GM19455 (cell line): Measurements from ENCODE around the gene PRKAG2.
"Not testable (repeated sequence)": the region's sequence is repeated elsewhere in the genome, so short reads cannot be mapped to it uniquely, and the experiment has no call there.

ENCODE experiments used
- ATAC-seq: cut with Tn5 transposase; IDR thresholded peaks from one replicate; pipeline ENCODE4 v1.9.1; 2021; ENCODE audit not compliant: unreplicated experiment

The PRKAG2 gene

DNA sequence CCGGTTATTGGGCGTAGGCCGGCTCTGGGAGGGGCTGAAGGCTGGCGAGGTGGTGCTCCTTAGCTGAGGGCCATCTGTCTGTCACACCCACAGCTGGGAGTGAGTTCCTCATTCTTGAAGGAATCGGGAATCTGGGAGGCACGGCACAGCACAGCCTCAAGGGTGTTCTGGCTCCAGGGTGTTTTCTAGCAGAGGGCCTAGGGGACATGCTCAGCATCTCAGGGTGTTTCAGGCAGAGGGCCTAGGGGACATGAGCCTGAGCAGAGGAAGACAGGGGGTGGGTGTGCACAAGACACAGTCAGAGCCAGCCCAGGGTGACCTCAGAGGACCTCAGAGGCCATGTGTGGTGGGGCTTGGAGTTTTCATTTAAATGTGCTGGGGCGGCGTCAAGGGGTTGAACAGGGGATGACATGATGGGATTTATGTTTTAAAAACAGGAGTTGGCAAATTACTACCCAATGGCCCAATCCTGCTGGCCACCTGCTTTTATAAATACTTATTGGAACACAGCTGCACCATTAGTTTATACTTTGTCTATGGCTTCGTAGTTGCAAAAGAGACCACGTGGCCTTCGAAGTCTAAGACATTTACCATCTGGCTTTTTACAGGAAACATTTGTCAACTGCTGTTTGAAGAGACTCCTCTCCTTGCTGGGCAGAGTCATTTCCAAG is 121.6 kb downstream of the PRKAG2 start:
- no peak for ATAC-seq

DNA sequence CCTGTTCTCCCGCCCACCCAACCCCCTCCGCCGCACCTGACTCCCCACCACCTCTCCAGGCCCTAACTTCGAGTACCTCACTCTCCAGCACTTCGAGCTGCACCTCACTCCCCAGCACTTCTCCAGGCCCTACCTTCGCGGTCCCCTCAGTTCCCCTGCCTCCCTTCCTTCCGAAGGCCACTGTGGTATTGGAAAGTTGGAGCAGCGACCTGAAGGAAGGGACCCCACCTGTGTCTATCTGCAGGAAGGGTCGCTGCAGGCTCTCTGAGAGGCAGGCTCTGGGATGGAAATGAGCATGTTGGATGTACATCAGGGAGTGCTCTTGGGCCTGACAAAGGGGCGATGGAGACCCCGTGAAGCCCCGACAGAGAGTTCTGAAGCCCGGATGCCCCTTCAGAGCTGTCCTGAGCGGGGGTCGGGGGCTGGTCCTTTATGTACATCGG is 122.2 kb downstream of the PRKAG2 start:
- no peak for ATAC-seq

DNA sequence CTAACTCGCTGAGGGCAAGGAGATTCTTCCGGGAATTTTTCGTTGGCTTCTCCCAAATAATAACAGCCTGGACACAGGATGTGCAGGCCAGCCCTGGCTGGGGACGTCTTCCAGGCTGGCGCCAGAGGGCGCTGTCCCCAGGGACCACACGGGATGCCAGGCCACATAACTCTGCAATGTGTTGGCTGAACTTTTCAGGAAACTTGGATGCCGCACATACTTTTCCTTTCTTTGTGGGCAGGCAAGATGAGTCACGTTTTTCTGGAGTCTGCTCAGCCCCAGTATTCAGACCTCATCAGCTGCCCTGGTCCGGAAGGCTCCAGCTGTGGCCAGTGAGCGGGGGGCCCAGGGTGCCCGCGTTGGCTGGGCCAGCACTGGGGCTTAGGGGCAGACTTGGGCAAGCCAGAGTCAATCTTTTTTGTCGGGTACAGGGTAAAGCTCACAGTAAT is 122.7 kb downstream of the PRKAG2 start:
- ATAC-seq: no peak

DNA sequence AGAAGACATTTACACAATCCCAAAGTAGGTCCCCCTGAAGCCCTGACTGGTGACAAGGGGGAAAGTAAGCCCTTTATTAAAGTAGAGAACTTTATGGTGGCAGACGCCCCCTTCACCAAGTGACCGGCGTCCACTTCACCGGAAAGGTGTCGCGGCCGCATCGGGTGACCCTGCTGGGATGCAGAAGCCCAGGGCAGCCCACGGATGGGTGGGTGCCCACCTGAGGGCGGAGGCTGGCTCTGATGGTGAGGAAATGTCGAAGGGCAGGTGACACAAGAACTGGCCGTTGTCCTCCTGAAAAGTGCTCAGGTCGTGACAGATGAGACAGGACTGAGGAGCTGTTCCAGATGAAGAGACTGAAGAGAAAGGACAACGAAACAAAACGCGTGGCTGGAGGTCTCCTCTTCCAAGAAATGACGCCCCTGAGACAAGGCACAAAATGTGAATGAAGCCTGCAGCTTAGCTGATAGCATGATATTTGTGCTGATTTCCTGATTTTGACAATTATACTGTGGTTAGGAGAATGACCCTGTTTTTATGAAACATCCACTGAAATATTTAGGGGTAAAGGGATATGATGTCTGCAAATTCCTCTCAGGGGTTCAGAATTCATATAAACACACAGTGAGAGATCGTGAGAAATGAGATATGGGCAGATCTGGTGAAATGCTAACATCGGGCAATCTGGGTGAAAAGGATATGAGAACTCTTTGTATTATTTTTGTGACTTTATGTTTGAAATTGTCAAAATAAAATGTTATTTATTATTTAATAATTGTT is 123.9 kb downstream of the PRKAG2 start:
- no peak for ATAC-seq

DNA sequence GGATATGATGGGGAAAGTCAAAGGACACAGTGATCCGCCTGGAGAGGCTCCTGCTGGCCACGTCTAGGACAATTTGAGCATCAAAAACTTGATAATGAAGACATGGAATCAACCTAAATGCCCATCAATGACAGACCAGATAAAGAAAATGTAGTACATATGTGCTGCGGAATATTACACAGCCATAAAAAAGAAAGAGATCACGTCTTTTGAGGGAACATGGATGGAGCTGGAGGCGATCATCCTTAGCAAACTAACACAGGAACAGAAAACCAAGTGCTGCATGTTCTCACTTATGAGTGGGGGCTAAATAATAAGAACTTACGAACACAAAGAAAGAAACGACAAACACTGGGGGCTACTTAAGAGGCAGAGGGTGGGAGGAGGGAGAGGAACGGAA is 124.9 kb downstream of the PRKAG2 start:
- no peak for ATAC-seq

DNA sequence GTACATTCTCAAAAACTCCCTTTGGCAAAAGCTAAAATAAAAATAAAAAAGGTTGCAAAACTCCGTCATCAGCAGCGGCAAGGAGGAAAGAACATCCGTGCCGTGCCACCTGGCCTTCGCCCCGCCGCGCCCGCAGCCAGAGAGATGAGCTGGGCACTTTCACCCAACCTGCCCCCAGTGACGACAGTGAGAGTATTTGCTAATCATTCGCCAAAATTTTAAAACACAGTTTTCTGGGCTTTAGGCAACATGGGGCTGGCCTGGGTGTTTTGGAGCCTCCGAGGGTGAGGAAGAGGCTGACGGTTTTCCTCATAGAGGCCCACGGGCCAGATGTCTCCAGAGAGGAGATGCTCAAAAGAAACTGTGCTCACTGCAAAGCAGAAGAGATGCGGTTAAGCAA is 128.2 kb downstream of the PRKAG2 start:
- no peak for ATAC-seq

DNA sequence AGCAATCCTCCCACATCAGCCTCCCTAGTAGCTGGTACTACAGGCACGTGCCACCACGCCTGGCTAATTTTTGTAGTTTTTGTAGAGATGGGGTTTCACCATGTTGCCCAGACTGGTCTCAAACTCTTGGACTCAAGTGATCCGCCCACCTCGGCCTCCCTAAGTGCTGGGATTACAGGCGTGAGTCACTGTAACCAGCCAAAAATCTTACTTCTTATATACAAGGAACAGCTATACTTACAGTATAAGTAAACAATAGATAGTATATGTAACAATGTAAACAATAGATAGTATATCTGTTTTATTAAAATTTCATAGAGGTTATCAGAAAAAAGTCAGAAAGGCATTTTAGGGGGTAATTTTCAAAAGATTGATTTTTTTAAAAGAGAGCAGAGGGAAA is 128.9 kb downstream of the PRKAG2 start:
- not testable (repeated sequence) for ATAC-seq

DNA sequence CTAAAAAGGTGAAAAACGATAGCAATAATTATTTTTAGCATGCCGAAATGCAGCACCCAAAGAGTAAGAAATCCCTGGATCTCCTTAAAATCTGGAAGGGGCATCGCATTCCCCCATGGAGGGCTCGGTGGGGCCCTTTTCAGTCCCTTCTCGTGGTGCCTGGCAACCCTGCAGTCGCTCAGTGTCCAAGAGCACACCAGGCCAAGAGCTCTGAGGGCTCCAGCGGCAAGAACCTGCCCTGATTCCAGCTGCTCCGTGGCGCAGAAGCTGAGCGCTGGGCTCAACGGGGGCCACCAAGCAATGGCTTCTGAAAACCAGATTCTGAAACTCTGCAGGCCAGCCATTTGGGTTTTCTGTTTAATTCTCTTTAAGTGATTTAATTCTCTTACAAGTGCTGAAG is 131.2 kb downstream of the PRKAG2 start:
- no peak for ATAC-seq

DNA sequence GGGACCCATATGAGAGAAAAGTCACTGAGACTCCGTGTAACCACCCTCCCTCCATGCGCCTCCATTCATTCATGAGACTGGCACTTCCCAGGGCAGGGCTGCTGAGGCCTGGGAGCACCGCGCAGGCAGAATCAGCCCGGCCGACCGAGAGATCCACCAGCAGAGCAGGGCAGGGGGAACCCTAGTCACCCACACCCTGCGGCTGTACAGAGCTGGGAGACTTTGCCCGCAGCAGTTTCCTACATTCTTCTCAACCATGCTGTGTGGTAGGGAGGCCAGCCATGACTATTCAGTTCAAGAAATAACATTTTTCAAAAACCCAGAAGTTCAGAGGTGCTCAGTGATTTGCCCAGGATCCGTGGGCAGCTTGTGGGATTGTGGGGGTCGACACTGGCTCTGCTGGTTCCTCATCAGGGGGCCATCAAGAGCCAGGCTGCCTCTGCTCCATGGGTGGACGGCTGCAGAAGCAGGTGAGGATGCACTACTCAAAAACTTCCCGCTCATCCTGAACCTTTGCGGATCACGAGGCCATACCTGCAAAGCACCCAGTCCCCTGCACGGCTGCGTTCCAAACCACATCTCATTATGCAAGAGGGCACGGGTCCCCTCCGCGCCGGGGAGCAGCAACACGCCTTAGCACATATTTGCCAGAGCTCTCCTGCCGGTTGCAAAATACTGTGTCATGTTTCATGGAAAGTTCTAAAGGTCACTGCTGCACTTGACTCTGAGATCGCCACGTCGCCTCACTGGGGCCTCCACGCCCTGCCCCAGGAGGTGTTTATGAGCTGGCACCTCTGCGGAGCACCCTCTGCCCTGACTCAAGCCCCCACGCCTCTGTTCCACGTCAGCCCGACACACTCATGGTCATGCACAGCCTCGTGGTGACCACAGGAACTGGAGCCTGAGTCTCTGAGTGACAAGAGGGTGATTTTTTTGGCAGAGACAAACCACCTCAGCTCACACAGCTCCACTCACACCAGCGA is 132.0 kb downstream of the PRKAG2 start:
- ATAC-seq: no peak

DNA sequence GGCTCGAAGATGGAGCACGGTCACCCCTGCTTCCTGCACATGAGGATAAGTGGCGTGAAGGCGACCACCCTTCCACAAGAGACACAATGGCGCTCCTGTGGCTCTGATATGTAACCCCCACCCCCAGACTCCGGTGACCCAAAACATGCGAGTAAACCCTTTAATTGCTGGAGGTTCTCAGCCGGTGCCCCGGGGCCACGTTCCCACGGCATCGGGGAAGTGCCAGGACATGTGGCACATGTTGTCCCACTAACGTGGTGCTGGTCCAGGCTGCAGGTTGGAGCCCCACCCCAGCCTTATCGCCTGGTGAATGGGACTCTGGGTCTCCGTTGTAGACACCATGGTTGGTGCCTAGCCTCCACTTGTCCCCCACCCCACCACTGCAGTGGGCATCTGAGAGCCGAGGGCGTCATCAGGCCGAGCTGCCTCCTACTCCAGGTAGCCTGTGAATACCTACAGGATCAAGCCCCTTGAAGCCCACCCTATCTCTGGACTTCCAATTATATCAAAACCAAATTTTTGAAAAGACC is 132.8 kb downstream of the PRKAG2 start:
- no peak for ATAC-seq

DNA sequence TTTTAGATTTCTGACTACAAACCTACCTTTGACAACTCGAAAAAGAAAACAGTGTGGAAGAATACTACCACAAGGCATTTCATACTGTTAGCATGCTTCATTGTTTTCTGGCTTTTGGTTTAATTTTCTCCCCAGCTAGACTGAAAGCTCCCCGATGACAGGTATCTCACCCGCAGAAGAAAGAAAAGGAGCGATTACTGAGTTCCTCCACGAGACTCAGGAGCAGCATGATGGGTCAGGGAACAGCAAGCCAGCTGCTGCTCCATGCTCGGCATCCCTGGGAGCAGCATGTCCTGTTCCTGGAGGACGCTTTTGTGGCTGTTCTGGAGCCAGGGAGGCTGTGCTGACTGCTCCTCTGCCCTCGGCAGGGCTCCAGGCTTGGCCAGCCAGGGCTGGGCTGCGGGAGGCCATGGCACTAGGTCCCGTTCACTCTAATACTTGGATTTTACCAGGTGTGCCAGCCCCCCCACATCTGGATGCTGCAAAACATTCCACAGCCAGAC is 133.4 kb downstream of the PRKAG2 start:
- ATAC-seq: no peak

DNA sequence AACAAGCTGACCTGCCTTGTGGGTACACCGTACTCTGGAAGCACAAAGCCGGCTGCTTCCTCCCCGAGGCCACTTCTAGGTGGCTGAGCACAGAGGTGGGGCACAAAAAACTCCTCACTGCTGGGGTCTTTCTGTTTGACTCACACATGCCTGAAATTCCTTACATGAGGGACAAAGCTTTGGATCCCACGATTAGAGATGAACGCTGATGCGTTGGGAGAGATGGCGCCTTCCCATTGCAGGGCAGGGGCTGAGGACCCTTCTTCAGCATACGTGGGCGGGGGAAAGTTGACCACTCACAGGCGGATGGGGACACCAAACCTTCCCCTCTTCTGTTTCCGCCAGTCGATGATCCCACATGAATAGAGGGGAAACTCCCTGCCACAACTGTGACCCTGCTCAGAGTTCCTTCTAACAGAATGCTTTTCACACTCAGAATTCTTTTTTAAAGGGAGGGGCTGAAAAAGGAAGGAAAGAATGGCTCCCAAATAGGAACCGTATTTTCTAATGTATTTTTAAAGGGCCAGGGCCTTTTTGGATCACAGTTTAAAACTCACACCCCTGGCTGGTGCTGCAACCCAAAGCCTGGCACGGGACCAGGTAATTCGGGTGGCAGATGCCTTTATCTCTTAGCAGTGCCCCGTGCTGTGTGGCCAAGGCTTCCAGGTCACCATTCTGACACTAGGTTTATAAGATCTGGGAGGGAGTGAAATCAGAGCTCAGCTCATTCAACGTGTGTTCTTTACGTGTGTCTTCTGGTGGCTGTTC is 134.0 kb downstream of the PRKAG2 start:
- ATAC-seq: no peak

DNA sequence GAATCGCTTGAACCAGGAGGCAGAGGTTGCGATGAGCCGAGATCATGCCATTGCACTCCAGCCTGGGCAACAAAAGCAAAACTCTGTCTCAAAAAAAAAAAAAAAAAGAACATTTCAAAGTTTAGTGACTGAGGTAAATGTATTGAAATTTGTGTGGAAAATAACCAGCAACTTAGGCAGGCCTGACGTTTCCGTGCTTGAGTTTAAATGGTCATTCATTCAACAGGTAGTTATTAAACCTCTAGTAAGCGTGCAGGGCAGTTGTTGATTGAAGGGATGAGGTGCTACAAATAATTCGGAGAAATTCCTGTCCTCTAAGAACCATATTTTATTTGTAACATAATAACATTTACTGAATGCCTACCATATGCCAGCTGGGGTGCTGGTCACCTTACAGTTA is 135.3 kb downstream of the PRKAG2 start:
- ATAC-seq: no peak

DNA sequence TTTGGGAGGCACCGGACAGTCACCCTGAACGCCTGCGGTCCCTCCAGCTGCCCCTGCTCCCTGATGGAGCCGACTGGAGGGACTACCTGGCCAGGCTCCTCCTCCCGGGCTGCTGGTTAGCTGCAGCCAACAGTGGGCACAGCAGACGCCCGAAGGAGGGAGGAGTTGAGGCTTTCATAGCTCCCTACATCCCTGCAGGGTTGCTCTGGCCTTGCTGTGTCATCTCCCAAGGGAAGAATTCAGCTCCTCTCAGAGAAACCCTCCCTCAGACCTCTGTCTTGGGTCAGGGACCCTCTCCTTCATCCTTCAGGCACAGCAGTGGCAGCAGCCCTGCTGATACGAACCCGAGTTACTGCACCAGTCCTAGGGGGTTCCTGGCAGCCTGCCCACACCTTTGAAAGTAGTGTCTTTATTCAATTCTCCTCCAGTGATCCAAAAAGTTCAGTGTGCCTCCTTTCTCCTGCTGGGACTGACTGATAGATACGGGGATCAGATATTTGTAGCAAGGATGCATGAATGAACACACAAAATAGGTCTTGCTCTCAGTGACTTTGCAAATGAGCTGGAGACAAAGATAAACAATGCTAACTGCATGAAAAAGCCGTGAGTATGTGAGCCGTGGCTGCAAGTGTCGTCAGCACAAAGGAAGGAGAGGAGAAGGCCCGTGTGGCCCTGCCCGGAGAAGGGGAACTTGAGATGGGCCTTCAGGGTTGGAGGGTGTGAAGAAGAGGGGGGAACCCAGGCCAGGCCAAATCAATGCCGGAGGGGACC is 136.6 kb downstream of the PRKAG2 start:
- ATAC-seq: no peak

DNA sequence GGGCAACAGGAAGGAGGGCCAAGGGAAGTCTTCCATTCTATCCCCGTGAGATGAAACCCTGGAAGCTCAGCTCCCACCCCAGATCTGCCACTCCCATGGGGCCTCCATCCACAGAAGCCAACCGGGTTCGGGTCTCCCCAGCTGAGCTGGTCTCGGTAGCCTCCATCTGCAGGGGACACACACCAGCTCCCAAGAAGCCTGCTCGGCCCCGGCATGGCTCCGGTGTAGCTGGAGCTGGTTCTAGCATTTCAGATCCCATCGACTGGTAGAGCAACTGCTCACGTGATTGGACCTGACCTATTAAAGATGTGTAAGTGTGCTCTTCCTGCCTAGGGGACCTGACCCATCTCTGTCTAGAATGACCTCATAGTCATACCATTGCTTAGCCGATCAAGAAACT is 138.0 kb downstream of the PRKAG2 start:
- ATAC-seq: no peak

DNA sequence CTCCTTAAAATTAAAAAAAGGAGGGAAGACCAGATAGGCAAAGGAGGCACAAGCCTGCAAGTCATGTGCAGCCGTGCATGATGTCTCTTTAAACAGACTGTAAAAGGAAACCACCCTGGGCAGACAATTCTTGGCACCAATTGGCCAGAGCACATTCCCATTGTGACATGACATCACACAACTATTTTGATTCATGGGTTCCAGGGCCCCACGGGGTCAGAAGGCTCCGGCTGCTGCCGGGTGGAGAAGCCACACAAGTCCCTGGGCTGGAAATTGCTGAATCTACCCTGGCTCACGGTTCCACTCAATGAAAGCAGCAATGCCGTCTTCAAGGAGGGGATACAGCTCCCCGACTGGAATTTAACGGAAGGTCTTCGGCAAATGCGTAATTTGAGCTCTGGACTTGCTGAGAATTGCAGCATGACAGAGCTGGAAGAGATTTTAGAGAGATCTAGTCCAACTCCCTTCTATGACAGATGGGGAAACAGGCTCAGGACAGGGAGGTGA is 140.5 kb downstream of the PRKAG2 start:
- no peak for ATAC-seq

DNA sequence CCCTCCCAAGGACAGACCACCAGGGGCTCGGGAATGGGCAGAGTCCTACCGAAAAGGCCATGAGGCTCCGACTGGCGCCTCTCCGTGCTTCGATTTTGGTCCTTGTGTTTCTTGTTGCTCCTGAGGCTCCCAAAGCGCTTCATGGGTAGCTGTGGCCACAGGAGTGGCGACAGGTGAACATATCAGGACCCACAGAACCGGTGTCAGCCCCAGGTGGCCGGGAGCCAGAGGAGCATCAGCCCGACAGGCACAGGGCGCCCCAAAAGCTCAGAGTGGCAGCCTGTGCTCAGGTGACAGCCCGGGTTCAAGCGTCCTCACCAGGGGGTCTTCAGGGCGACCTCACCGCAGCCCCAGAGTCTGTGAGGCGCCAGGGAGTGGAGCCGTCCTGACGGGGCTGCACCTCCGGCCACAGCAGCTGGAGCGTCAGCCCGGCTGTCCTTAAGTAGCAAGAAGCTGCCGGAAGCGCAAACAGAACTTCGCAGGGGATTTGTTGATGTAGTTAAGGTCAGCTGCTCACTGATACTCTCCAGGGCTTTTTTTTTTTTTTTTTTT is 141.0 kb downstream of the PRKAG2 start:
- ATAC-seq: no peak

DNA sequence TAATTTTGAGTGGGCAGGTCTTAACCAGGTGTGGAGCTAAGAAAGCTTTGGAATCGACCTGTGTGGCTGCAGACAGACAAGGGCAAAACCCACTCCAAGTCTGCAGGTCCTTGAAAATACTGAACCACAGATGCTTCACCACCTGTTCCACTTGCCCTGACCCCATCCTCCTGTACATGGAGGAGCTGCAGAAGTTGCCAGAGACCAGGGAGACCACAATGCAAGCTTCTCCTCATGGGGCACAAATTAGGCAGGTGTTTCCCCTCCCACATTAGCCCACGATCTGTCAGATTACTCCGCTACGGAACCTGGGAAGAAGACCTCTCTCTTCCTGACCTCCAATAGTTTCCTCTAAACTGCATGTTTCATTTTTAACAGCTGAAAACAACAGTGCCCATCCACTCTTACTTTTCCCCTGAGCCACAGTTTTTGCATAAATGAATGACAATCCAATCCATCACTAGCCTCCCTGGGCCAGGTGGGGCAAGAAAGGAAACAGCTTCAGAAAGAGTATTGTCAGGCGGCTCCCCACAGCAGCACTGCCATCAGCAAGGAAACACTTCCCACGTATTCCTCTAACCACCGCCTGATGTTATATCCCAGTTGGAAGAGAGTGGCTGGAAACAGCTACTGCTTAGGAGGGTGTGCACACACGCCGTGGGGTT is 141.6 kb downstream of the PRKAG2 start:
- no peak for ATAC-seq
